Activated CD4-positive, alpha-beta T cell treated with anti-CD3 and anti-CD28 coated beads for 48 hours (primary cell): ENCODE results near the gene TCEA2.

Experiments
- DNase-seq: peaks from one replicate; pipeline ENCODE4 v3.0.0-alpha.2; 2020

TCEA2 gene

DNA sequence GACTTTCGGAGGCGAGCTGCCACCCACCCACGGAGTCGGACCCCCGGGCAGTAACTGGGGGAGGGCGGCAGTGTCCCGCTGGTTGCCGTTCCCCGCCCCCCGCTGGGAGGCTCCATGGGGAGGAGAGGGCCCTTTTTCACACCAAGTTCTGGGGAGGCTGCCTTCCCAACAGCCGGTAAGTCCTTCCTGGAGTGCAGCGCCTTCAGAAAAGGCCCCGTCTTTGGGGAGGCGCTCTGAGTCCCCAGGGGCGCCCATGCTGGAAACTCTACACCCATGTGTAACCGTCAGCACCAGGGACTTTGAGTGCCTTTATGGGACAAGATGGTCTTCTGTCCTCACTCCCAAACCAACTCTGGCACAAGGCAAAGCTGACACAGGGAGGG, 13.1 kb upstream of the TCEA2 start:
- no peak for DNase-seq

- DNase-seq, result no peak
Measured at GRCh38 chr20:64050261-64051032, 12.6 kb upstream of the TCEA2 start.

GRCh38 chr20:64051033-64051452, 12.0 kb upstream of the TCEA2 start:
- DNase-seq, result no peak

- DNase-seq, result no peak
Measured at GRCh38 chr20:64051561-64052325, 11.3 kb upstream of the TCEA2 start.

DNA sequence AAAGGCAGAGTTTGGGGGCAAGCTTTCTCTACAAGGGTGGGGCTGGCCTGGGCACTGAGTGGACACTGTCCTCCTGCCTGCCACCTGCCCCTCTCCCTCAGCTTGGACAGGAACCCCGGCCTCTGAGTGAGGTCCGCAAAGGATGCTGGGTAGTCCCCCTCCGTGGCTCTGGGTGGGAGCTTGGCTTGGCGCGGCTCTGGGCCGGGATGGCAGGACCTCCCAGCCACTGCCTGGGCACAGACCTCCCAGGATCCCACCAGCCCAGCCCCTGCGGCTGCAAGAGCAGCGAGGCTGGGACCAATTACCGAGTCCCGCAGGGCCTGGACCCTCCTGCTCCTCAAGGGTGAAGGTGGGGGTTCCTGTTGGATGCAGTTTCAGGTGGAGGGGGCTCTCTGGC, 10.7 kb upstream of the TCEA2 start:
- no peak for DNase-seq

- no peak for DNase-seq
Measured at GRCh38 chr20:64052987-64053840, 9.8 kb upstream of the TCEA2 start.

- no peak for DNase-seq
Measured at GRCh38 chr20:64053841-64054661, 8.9 kb upstream of the TCEA2 start.

DNA sequence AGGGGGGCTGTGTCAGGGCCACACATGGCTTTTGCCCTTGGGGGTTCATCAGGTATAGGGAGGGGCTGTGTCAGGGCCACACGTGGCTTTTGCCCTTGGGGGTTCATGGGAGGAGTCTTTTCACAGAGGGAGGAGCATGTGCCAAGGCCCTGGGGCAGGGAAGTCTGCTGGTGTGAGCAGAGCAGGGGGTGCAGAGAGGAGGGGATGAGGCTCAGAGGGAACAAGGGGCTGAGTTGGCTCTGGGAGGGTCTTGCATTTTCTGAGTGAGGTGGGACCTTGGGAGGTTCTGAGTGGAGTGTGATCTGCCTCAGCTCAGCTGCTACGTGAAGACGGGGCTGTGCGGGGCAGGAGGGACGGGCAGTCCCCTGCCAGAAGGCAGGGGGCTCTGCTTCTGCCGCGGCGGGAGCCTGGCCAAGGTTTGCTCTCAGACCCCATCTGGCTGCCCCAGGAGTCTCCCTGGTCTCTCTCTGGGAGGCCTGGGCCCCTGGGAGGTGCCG, 7.6 kb upstream of the TCEA2 start:
- DNase-seq, result no peak

DNA sequence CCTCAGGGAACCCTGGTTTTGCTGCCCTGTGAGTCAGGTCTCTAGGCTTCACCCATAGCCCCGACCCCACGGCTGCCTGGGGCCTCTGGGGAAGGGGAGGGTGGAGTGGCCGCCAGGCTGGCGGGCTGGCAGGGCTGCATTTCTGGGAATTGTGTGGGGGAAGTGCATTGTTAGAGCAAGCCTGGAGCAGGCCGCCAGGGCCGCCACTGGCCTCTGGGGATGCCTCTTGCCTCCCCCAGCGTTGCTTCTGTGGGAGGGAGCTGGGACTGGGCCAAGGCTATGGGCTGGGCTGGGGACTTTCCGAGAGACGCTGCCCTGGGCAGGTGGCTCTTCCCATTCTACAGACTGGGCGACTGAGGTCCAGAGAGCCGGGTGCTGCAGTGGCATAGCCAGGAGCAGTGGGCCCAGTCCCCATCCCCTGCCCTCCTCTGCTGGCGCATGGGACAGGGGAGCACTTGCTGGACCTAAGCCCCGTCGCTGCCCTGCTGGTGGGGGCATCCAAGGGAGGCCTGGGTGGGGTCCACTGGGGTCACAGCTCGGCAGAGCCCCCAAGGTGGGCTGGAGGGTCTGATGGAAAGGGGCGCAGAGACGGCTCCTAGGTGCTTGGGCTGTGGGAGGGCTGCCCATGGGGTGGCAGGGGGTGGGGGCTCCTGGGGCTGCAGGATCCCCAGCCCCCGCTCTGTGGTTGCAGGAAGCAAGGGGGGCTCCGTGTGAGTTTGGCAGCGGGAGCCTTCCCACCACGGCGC, 6.9 kb upstream of the TCEA2 start:
- no peak for DNase-seq

GRCh38 chr20:64056639-64056888, 6.4 kb upstream of the TCEA2 start:
- DNase-seq, result no peak

DNA sequence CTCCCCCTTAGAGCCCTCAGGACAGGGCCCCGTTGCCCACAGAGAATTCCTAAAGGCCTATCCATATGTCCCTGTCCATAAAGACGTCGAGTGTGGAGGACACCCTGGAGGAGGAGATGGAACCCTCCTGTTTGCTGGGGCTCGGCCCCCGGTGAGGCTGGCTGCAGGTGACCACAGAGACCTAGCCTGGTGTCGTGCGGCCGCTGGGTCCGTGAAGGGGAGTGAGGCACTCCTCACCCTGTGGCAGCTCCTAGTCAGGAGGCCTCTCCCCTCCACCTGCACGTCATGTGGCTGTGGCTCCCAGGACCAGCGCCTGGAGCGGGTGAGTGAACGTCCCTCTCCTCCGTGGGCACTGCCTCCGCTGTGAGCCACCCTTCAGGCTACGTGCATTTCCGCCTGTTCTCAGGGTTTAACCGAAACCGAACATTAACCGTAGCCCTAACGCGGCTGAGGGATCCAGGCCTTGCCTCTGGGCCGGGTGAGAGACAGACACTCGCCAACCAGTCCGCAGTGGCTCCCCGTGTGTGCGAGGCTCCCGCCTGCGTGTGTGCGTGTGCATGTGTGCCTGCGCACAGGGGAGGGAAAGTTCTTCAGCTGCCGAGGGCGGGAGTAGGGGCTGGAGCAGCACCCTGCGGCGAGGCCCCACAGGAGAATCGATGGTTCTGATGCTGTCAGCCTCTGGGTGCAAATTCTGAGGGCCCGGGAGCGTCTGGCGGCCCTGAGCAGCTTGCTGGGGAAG, 5.9 kb upstream of the TCEA2 start:
- DNase-seq, result peak; percentile 40

DNA sequence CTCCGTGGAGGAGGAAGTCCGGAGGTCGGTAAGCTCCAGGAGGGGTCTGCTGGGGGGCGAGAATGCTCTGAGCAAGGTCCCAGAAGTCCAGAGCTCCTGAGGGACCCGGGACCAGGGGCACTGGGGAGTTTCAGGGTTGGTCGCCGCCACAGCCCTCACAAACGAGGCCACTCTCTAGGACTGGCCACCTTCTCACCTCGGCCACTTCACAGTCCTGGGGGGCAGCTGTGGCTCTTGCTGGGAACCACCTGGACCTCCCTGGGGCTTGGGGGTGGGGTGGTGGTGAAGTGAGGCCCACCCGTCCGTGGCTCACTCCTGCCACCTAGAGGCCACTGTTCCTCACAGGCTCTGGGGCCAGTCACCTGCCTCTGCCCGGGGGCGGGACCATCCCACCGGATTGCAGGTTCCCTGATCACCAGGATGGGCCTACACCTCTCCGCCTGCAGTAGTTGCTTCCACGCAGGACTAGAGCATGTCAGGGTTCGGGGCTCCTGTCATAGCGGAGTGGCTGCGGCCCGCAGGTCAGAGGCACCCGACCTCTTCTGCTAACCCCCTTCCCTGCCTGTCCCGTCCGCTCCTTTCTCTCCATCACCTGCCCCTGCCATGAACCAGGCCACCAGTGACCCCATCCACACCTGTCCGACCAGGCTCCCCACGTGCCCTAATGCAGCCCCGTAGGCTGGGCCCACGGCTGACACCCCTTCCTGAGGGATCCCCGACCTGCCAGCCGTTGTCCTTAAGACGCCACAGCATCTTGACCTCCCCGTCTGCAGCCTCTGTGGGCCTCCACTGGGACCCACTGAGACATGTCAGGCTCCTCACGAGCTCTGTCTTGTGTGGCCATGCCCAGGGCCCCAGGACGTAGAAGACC, 5.1 kb upstream of the TCEA2 start:
- peak; percentile 92 for DNase-seq

- no peak for DNase-seq
Measured at GRCh38 chr20:64058536-64058935, 4.5 kb upstream of the TCEA2 start.

- no peak for DNase-seq
Measured at GRCh38 chr20:64062276-64062595, 762 bp upstream of the TCEA2 start.

DNA sequence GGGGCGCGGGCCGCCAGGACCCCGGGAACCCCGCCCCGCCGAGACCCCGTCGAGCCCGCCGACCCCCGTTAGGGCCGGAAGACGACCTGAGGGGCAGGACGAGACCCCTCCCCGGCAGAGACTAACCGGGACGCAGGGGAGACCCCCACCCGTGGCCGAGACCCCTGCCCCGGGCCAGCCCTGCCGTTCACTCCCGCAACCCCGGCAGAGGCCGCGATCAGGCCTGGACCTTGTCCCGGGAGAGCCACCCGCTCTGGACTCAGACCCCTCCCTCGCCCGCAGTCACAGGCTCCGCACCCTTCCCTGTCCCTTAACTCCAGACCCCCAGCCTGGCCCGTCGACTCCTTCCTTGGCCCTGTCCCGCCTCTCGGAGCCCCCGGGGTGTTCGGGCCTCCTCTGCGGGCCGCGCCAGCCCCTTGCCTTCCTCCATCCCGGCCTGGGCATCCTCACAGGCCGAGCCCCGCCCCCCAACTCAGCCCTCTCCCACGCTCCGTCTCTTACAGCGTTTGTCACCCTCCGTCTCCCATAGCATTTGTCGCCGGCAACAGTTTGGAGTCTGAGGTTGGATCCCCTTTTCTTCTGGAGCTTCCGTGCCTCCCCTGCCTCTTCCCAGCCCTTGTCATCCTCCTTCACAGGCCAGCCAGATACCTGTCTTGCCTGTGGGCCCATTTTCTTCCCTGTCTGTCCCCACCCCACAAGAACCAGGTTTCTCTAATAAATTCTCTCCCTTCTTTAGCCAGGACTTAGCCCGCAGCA, 569 bp downstream of the TCEA2 start:
- peak; percentile 66 for DNase-seq

GRCh38 chr20:64064145-64064698, 1.2 kb downstream of the TCEA2 start:
- DNase-seq, result no peak

- no peak for DNase-seq
Measured at GRCh38 chr20:64065062-64065973, 2.3 kb downstream of the TCEA2 start.

- peak; percentile 76 for DNase-seq
Measured at GRCh38 chr20:64065974-64066343, 3.0 kb downstream of the TCEA2 start.
